Activated T-helper 1 cell treated with anti-CD3 and anti-CD28 coated beads, Interleukin-12 subunit alpha, Interleukin-12 subunit beta, Interleukin-2, Interleukin-4 antibody, amounts not matched to agents 30 ng/mL and 10 ng/mL and 1 ng/mL, durations not matched to agents 14 hours and 24 hours and 36 hours (primary cell): Measurements from ENCODE around the gene S100A11. TPM values are rescaled to one million over a fixed set of nuclear protein-coding genes. Genes with fewer than 3 reads are reported as not detected.
"Not testable (repeated sequence)": the region's sequence is repeated elsewhere in the genome, so short reads cannot be mapped to it uniquely, and the experiment has no call there.

Experiments used
- DNase-seq: peaks from one replicate; pipeline ENCODE4 v3.0.0; 2021; ENCODE audit warnings: low spot score
- H3K27ac Mint-ChIP-seq: one replicate; pipeline ENCODE4 v1.8.0; 2021; ENCODE audit warnings: mild to moderate bottlenecking, mixed read lengths
- H3K27me3 Mint-ChIP-seq: one replicate; pipeline ENCODE4 v1.8.0; 2022; ENCODE audit warnings: mild to moderate bottlenecking, moderate library complexity, mixed read lengths; ENCODE audit not compliant: insufficient read depth
- H3K36me3 Mint-ChIP-seq: one replicate; pipeline ENCODE4 v1.8.0; 2021; ENCODE audit warnings: low read depth, mixed read lengths
- H3K4me1 Mint-ChIP-seq: one replicate; pipeline ENCODE4 v1.8.0; 2021; ENCODE audit warnings: low read depth, mixed read lengths
- H3K4me3 Mint-ChIP-seq: one replicate; pipeline ENCODE4 v1.8.0; 2021; ENCODE audit warnings: mild to moderate bottlenecking, moderate library complexity, mixed read lengths
- H3K9me3 Mint-ChIP-seq: one replicate; pipeline ENCODE4 v1.8.0; 2021; ENCODE audit warnings: mixed read lengths
- intact Hi-C: fragments of 100-400 bp; cut with micrococcal nuclease; formaldehyde crosslinking; loops from one replicate; pipeline ENCODE4 v1.15.1; 2024
- total RNA-seq: library from RNA; stranded (reverse); gene quantifications from 2 replicates; pipeline ENCODE4 v1.2.3, GENCODE V29; 2022

The S100A11 gene
- total RNA-seq: 203 and 205 TPM in 2 replicates

DNA sequence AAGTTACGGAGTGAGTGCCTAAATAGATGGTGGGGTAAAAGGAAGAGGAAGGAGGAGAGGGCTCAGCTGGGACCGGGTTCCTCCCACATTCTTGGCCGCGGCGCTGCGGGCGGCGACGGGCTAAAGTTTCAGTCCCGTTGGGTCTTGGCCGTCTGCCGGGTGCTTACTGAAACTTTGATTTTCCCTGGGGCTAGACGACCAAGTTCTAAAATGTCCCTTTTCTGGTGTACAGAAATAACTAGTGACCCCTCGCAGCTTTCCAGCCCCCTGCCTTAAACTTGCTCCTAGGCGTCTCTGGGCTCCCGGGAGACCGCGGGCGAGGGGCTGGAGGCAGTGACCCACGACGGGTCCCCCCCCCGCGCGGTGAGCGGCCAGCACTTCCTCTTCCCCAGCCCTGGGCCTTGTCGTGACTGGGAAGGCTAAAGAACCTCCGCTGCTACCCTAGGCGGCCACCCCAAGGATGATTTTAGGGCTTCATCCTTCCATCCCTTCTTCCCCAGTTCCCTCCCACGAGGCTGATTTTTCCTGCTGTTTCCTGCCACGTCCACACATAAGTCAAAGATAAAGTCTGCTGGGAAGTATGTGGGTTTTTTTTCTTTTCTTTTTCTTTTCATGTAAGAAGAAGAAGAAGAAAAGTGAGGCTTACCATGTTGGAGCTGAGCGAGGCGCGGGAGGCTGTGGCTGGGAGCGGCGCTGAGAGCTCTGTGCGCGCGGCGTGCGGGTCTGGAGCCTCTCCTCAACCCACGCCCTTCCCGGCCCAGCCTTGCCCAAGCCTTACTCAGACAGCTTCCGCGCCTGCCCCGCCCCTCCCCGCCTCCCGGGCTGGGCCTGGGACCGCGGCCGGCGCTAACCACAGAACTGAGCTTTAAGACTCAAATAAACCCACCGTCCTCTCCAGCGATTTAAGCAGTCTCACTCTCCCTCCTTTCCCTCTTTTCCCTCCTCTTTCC lies at the start of gene S100A11:
Gene S100A11 (minus strand): TSS at position 738 of the 950 bp plus-strand sequence. CDS start 89 bp downstream, at position 649.
- intact Hi-C loops: loop anchor here (1.0 kb wide), 1 partner anchor 12 kb away; no protein-coding TSS in a partner anchor
- peak; percentile 71 for DNase-seq
- Mint-ChIP-seq H3K27ac (peak within 1 kb of the TSS; percentile 94), H3K4me3 (peak within 1 kb of the TSS; percentile 96), H3K27me3 (no peaks in the 10 kb centered on the region), H3K36me3 (peaks cover 34% of the 10 kb centered on the region), H3K9me3 (no peaks in the 10 kb centered on the region), H3K4me1 (peaks cover 36% of the 10 kb centered on the region)

DNA sequence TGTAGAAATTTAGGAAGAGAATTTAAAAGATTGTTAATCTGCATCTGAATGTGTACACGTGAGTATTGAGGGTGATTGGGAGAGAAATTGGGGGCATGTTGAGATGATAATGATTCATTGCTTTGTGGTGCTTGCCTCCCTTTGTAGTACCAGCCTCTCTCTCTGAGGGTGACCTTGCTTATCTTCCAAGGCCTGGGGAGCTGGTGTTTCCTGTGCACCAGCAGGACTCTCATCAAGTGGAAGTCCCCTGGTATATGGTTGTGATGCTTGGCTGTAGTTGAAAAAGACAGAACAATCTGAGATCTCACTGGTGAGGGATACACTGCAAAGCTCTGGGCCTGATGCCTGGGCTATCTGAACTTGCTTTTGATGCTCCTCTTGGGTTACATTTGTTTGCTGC lies 48.0 kb upstream of the S100A11 start:
- H3K27me3 Mint-ChIP-seq: peaks cover 12% of the 10 kb centered on the region
- H3K36me3 Mint-ChIP-seq: no peaks in the 10 kb centered on the region
- no peaks in the 10 kb centered on the region for H3K9me3 Mint-ChIP-seq
- intact Hi-C loops: no loop called here
- no peak overlapping the region for H3K4me3 Mint-ChIP-seq
- H3K27ac Mint-ChIP-seq: no peak overlapping the region
- no peak for DNase-seq
- no peaks in the 10 kb centered on the region for H3K4me1 Mint-ChIP-seq

DNA sequence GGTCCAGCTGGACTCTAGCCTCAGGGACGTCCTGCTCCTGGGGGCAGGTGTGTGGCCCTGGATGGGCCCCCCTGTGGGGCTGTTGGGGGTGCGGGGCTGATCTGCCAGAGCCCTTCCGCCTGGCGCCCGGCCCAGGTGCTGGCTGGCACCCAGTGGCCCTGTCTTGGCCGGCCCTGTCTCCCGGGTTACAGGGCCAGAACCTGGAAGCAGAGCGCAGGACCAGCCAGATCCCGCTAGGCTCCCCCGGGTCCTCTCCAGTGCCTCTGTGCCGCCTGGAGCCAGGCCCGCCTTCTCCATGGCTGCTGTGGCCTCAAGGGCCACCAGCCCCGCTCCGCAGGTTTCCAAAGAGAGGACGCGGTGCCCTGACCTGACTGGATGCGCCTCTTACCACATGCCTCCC lies 44.2 kb upstream of the S100A11 start:
- peaks cover 11% of the 10 kb centered on the region for H3K27me3 Mint-ChIP-seq
- H3K4me3 Mint-ChIP-seq, H3K27ac Mint-ChIP-seq, intact Hi-C loops, H3K36me3 Mint-ChIP-seq, H3K4me1 Mint-ChIP-seq, DNase-seq, H3K9me3 Mint-ChIP-seq: not testable (repeated sequence)

DNA sequence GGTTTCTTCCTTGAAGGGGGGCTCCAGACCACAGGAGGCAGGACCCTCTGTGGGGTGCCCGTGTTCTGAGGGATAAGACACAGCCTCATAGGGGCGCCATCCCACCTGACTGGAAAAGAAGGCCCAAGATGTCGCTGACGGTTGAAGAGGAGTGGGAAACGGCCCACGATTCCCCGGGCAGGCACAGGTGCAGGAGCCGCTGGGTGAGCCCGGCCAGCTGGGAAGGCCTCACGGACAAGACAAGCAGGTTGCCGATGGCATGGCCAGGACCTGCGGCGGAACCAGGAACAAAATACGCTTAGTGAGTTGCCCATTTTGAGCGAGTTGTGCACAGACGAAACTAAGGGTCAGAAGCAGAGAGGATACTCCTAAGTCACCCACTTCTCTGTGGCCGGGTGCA lies 43.7 kb upstream of the S100A11 start:
- H3K36me3 Mint-ChIP-seq, H3K27ac Mint-ChIP-seq, DNase-seq, H3K9me3 Mint-ChIP-seq, H3K4me1 Mint-ChIP-seq, H3K4me3 Mint-ChIP-seq, intact Hi-C loops: not testable (repeated sequence)
- H3K27me3 Mint-ChIP-seq: peaks cover 11% of the 10 kb centered on the region

DNA sequence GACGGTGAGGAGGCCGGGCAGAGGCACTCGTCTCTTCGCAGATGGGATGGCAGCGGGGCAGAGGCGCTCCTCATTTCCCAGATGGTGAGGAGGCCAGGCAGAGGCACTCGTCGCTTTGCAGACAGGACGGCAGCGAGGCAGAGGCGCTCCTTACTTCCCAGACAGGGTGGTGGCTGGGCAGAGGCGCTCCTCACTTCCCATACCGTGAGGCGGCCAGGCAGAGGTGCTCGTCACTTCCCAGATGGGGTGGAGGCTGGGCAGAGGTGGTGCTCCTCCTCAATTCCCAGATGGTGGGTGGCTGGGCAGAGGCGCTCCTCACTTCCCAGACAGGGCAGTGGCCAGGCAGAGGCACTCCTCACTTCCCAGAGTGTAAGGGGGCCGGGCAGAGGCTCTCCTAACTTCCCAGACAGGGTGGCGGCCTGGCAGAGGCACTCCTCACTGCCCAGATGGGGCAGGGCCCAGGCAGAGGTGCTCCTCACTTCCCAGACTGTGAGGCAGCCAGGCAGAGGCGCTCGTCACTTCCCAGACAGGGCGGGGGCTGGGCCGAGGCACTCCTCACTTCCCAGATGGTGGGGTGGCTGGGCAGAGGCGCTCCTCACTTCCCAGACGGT lies 42.1 kb upstream of the S100A11 start:
- Mint-ChIP-seq H3K36me3 (no peaks in the 10 kb centered on the region), H3K27ac (no peak overlapping the region), H3K4me1 (no peaks in the 10 kb centered on the region), H3K9me3 (no peaks in the 10 kb centered on the region), H3K4me3 (no peak overlapping the region), H3K27me3 (peaks cover 21% of the 10 kb centered on the region)
- intact Hi-C loops: no loop called here
- DNase-seq: no peak

DNA sequence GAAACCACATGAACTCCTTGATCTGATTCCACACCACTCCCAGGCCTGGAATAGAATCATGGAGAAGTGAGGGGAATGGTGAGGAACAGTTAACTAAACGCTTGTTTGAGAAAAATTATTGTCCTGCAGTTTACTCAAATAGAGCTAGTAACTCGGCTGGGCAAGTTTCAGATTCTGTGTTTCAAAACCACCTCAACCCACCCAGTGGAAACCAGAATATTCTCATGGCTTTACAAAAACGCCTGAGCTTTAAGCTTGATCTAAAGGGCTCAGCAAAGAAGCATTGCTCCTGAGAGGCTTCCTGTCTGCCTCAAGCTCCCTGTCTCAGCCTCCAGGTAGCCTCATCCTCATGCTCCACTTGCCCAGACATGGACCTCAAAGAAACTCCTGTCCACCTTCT lies 35.5 kb upstream of the S100A11 start:
- Mint-ChIP-seq H3K9me3 (no peaks in the 10 kb centered on the region), H3K27ac (no peak overlapping the region), H3K4me1 (no peaks in the 10 kb centered on the region), H3K4me3 (no peak overlapping the region), H3K36me3 (no peaks in the 10 kb centered on the region), H3K27me3 (peaks cover 35% of the 10 kb centered on the region)
- intact Hi-C loops: no loop called here
- no peak for DNase-seq

DNA sequence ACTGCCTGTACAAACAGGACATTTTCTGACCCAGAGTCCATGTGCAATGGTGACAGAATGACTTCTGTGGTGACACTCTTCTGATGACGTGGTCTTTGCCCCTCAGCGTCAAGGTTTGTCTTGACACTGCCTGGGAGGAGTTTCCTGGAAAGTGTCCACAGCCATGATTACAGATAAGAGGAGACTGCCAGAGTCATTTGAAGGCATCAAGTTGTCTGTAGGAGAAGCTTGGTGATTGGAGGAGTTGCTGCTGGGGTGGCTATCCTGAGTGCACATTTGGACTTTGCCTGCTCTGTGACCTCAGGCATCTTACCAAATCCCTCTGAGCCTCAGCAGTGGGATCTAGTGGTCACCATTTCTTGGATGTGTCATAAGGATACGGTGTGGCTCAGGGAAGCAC lies 34.3 kb upstream of the S100A11 start:
- Mint-ChIP-seq H3K4me1 (no peaks in the 10 kb centered on the region), H3K27me3 (peaks cover 32% of the 10 kb centered on the region), H3K27ac (no peak overlapping the region), H3K9me3 (no peaks in the 10 kb centered on the region), H3K36me3 (no peaks in the 10 kb centered on the region), H3K4me3 (no peak overlapping the region)
- intact Hi-C loops: no loop called here
- no peak for DNase-seq

DNA sequence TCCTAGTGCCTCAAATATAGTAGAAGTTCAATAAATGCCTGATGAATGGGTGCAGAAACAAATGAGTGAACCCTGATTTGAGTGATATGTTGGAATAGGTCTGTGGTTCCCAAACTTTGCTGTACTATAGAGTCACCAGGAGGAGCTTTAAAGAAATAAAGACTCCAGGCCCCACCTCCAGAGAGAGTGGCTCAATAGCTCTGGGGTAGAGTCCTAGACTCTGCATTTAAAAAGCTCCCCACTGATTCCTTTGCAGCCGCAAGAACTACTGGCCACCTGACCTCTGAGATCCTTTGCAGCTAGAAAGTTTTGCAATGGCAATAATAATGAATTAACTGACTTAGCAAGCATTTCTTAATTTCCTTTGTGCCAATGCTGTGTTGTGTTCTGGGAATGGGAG lies 31.1 kb upstream of the S100A11 start:
- no peak for DNase-seq
- Mint-ChIP-seq H3K27ac (no peak overlapping the region), H3K4me3 (no peak overlapping the region), H3K36me3 (no peaks in the 10 kb centered on the region), H3K9me3 (no peaks in the 10 kb centered on the region), H3K4me1 (no peaks in the 10 kb centered on the region), H3K27me3 (peaks cover 27% of the 10 kb centered on the region)
- intact Hi-C loops: no loop called here

DNA sequence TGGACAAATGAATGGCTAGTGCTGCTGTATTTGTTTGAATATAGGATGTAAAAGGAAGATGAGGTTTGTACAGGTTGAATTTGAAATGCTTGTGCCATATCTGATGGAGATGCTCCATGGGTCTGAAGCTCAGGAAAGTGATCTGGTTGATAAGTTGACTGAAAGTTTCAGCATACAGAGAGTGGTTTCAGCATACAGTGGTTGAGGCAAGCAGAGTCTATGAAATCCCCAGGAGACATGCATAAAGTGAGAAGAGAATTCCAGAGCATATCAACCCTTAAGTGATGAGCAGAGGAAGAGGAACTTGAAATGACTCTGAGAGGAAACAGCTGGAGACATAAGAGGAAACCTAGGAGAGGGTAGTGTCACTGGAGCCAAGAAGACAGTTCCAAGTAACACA lies 30.3 kb upstream of the S100A11 start:
- no peak overlapping the region for H3K4me3 Mint-ChIP-seq
- H3K9me3 Mint-ChIP-seq: no peaks in the 10 kb centered on the region
- no peaks in the 10 kb centered on the region for H3K4me1 Mint-ChIP-seq
- no peaks in the 10 kb centered on the region for H3K36me3 Mint-ChIP-seq
- H3K27me3 Mint-ChIP-seq: peaks cover 26% of the 10 kb centered on the region
- no peak for DNase-seq
- intact Hi-C loops: no loop called here
- no peak overlapping the region for H3K27ac Mint-ChIP-seq

DNA sequence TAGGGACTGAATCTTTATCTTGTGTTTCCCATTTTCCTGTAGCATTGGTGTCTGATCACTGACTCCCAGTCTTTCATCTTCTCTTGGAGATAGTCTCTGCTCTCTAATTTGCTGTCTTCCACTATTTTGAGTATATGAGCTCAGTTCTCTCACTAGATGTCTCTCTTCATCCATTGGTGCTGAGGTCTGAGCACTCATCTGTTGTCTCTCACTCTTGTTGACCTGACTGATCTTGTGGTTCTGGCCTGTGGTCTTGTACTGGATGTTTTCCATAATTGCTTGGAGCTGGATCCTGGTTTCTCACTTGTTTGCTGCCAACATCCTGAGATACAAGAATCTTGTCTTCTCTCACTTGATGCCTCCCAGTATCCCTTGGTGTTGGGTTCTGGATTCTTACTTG lies 25.1 kb upstream of the S100A11 start:
- H3K27ac Mint-ChIP-seq: no peak overlapping the region
- H3K27me3 Mint-ChIP-seq: peaks cover 16% of the 10 kb centered on the region
- no peaks in the 10 kb centered on the region for H3K4me1 Mint-ChIP-seq
- no peak for DNase-seq
- no peaks in the 10 kb centered on the region for H3K36me3 Mint-ChIP-seq
- H3K9me3 Mint-ChIP-seq: no peaks in the 10 kb centered on the region
- intact Hi-C loops: no loop called here
- no peak overlapping the region for H3K4me3 Mint-ChIP-seq

DNA sequence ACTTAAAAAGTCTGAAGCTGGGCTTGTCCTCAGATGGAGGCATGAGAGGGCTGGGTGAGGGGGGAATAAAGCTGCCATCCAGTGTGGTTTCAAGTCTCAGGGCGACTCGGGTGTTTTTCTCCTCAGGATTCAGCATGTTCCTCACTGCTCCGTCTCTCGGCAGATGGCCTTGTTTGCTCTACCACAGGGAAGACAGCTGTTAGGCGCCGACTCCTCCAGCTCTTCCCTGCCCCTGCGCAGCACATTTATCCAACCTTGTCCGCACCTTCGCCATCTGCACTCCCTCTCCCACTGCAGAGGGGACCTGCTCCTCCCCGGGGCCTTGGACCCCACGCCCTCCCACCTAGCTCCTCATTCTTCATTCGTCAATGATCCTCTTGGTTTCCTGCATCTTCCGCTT lies 16.6 kb upstream of the S100A11 start:
- Mint-ChIP-seq H3K27ac (no peak overlapping the region), H3K27me3 (peaks cover 42% of the 10 kb centered on the region), H3K4me1 (peaks cover 28% of the 10 kb centered on the region), H3K36me3 (no peaks in the 10 kb centered on the region), H3K9me3 (no peaks in the 10 kb centered on the region), H3K4me3 (no peak overlapping the region)
- no peak for DNase-seq
- intact Hi-C loops: loop anchor here (2.0 to 5.0 kb wide), 3 partner anchors 59 to 387 kb away; no protein-coding TSS in a partner anchor

DNA sequence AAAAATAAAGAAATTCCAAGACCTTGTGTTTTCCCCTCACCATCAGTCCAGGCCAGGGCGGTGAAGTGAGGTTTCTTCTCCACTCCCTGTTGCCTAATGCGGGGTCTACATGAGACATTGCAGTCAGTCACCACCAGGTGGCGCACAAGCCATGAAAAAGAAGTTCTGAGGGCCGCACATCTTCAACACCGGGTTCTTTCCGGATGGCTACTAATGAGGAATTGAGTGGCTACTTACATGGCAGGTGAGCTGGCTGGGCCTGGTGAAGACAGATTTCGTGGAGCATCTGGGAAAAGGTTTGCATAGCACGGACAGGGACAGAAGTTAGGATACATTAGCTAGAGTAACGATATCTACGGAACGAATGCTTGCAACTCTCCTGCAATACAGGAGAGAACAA lies 15.8 kb upstream of the S100A11 start:
- no peaks in the 10 kb centered on the region for H3K9me3 Mint-ChIP-seq
- peaks cover 38% of the 10 kb centered on the region for H3K27me3 Mint-ChIP-seq
- intact Hi-C loops: loop anchor here (1.0 to 5.0 kb wide), 5 partner anchors 60 to 406 kb away; no protein-coding TSS in a partner anchor
- no peak overlapping the region for H3K27ac Mint-ChIP-seq
- no peak overlapping the region for H3K4me3 Mint-ChIP-seq
- DNase-seq: peak; percentile 71
- H3K4me1 Mint-ChIP-seq: peaks cover 36% of the 10 kb centered on the region
- H3K36me3 Mint-ChIP-seq: no peaks in the 10 kb centered on the region
